GM10266 (cell line): Measurements from ENCODE around the gene GTPBP6.
"Not testable (repeated sequence)": the region's sequence is repeated elsewhere in the genome, so short reads cannot be mapped to it uniquely, and the experiment has no call there.

ENCODE experiments used
- DNase-seq: peaks from one replicate; pipeline ENCODE4 v3.0.0; 2012; ENCODE audit errors: extremely low spot score
- TF ChIP-seq, protein P1 (sequence below): IDR thresholded peaks from 2 replicates; pipeline ENCODE4 v1.5.1; 2012; ENCODE audit warnings: mild to moderate bottlenecking, low read depth; ENCODE audit not compliant: control insufficient read depth, insufficient read depth; ENCODE audit errors: missing control alignments

The GTPBP6 gene

GRCh38 chrX:258291-259040 lies 60.1 kb downstream of the GTPBP6 start:
- TF ChIP-seq, protein P1, sequence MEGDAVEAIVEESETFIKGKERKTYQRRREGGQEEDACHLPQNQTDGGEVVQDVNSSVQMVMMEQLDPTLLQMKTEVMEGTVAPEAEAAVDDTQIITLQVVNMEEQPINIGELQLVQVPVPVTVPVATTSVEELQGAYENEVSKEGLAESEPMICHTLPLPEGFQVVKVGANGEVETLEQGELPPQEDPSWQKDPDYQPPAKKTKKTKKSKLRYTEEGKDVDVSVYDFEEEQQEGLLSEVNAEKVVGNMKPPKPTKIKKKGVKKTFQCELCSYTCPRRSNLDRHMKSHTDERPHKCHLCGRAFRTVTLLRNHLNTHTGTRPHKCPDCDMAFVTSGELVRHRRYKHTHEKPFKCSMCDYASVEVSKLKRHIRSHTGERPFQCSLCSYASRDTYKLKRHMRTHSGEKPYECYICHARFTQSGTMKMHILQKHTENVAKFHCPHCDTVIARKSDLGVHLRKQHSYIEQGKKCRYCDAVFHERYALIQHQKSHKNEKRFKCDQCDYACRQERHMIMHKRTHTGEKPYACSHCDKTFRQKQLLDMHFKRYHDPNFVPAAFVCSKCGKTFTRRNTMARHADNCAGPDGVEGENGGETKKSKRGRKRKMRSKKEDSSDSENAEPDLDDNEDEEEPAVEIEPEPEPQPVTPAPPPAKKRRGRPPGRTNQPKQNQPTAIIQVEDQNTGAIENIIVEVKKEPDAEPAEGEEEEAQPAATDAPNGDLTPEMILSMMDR, result no peak
- no peak for DNase-seq

DNA sequence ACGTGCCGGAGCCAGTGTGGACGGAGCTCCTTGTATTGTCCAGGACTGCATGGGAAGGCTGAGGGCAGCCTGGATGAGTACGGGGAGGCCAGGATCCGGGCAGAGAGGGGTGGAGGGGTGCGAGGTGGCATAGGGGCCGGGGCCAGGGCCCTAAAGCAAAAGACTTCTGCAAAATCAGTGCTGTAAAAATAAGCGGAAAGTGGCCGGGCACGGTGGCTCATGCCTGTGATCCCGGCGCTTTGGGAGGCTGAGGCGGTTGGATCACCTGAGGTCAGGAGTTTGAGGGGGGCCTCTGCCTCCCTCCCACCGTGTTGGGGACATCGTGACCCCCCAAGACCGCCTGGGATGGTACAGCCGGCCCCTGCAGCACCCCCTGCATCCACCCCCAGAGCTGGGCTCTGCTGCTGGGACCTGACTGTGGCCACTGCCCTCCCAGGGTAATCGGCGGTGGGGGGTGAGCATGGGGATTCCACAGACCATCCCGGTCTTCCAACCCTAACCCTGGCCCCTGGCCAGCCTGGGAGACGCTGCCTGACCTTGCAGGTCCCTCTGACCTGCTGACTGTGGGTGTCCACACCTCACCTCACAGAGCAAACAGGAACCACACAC lies 60.8 kb downstream of the GTPBP6 start:
- DNase-seq, result no peak
- TF ChIP-seq, protein P1, result no peak

DNA sequence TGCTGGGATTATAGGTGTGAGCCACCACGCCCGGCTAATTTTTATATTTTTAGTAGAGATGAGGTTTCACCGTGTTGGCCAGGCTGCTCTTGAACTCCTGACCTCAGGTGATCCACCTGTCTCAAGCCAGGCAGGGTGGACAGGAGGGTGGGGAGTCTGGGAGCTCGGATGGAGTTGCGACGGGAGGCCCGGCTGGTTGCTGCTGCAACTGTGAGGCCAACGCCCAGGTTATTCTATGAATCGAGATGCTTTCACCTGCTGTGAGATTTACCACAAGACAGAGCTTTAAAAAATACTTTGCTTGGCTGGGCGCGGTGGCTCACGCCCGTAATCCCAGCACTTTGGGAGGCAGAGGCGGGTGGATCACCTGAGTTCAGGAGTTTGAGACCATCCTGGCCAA lies 61.5 kb downstream of the GTPBP6 start:
- DNase-seq, result not testable (repeated sequence)

GRCh38 chrX:255923-256331 lies 62.7 kb downstream of the GTPBP6 start:
- DNase-seq, result no peak
- TF ChIP-seq, protein P1, result no peak
